Measurements from ENCODE around the gene GKN1.
A peak's percentile ranks its signal among the peaks of the same experiment; 100 is the strongest.
"Not testable (repeated sequence)": the region's sequence is repeated elsewhere in the genome, so short reads cannot be mapped to it uniquely, and the experiment has no call there.

Gene GKN1

GRCh38 chr2:68974251-68974650, at the start of gene GKN1:
Gene GKN1, plus strand, starts transcription at chr2:68974636. Its CDS starts 42 bp downstream, at chr2:68974678.
- no peak for DNase-seq

DNA sequence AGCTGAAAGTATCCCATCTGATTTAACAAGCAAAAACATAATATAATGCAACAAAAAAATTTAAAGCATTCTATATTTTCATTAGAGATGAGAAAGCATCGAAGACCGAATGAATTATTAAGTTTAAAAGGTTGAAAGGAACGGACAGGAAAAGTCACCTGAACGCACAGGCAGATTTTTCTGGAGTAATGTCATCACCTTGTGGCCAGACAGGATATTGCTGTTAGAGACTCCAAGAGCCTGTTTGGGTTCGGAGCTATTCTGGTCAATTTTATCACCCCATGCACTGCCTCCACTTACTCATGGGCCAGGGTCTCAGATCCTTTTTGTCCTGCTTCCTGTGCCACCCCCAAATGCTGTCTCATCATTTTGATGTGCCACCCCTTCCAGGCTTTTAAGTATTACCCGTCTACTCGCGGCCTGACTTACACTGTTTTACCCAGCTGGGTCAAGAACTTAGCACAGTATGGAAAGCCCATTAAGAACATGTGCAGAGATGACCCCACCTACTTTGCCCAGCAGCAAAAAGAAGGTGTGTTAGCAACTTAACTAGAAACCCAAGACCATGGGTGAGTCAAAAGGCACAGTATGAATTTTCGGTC, 49.0 kb upstream of the GKN1 start:
- no peak for DNase-seq

DNA sequence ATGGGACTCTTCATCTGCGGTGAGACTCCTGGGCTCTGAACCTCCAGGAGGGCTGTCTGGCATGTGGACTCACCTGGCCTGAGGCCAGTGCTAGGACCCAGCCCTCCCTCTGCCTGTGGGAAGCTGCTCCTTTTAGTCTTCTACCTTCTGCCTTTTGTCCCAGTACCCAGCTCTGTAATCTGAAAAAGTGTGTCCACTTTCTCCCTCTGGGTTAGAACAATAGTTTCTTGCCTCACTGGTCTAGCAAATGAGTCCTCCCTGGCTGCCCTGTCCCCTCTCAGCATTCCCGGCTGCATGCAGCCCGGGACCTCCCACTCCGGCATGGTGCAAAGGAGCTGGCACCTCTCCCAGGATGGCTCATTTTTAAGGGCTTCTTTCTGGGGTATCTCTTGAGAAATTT, 47.6 kb upstream of the GKN1 start:
- no peak for DNase-seq

DNA sequence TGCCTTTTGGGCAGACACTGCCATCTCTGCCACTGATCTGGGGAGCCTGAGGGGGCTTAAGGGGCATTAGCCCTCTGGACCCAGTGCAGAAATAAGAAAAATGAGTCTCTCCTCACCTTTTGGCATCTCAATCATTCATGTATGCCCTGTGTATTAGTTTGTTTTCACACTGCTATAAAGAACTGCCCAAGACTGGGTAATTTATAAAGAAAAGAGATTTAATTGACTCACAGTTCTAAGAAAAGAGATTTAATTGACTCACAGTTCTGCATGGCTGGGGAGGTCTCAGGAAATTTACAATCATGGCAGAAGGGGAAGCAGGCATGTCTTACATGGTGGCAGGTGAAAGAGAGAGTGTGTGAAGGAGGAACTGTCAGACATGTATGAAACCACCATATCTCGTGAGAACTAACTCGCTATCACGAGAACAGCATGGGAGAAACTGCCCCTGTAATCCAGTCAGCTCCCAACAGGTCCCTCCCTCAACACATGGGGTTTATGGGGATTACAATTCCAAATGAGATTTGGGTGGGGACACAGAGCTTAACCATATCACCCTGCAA, 43.2 kb upstream of the GKN1 start:
- DNase-seq, result no peak

DNA sequence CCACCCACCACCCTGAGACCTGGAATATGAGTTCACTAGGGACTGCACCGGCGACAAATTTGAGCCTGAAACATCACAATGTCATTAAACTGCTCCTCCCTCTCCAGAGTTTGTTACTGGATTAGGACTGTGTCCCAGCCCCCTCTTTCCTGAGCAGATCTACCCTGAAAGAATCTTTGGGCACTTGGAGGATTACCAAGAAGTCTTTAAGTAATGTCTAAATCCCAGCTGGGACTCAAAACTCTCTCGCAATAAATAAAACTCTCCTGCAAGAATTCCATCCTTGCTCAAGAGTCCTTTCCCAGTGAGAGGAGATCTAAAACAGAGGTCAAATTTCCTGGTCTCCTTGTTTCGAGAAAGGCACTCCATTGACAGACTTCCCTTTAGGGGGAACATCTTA, 42.6 kb upstream of the GKN1 start:
- no peak for DNase-seq

- no peak for DNase-seq
Observed at GRCh38 chr2:68932402-68932801, 42.0 kb upstream of the GKN1 start.

DNA sequence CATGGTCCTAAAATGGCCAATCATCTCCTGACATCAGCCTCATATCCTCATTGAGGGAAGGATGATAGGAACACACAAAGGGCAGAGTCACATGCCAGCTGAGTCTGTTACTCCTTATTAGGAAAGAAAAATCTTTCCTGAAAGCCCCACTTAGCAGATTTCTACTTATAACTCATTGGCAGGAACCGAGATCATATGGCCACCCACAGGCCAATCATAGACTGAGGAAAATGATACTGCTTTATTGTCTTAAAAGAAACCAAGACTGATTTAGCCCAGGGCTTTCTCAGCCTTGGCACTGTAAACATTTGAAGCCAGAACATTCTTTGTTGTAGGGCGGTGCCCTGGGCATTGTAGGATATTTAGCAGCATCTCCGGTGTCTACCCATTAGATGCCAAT, 40.4 kb upstream of the GKN1 start:
- no peak for DNase-seq

- DNase-seq, result no peak
Observed at GRCh38 chr2:68935471-68935870, 39.0 kb upstream of the GKN1 start.

GRCh38 chr2:68936427-68936826, 38.0 kb upstream of the GKN1 start:
- no peak for DNase-seq

- no peak for DNase-seq
Observed at GRCh38 chr2:68936889-68937288, 37.5 kb upstream of the GKN1 start.

DNA sequence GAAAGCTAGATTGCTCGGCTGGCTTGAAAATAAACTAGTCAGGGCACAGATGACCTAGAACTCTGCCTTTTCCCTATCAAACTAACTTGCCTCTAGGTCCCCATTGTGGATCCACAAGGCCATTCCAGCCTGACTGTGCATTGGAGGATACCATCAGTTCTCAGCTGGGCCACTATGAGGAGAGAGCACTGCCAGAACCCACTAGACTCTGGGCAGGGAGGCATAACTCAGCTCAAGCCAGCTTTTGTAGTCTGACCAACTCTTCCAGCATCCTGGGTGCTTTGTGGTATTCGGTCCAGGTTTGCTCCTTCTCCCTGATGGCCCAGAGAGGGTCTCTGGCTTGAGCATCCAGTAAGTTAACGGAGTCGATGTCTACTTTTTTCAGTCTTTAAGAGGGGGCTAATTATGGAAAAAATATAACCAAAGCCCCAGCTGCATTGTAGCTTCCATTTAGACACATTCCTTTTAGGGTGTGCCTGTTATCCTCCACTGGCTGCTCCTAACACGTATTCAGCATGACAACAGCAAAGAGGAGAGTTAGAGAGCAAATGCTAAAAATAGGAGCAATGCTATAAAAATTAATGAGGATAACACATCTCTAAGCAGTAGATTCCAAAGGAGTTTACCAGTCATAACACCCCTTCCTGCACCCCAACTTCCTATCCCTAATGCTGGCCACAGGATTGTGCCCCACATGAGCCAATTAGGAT, 36.9 kb upstream of the GKN1 start:
- no peak for DNase-seq

DNA sequence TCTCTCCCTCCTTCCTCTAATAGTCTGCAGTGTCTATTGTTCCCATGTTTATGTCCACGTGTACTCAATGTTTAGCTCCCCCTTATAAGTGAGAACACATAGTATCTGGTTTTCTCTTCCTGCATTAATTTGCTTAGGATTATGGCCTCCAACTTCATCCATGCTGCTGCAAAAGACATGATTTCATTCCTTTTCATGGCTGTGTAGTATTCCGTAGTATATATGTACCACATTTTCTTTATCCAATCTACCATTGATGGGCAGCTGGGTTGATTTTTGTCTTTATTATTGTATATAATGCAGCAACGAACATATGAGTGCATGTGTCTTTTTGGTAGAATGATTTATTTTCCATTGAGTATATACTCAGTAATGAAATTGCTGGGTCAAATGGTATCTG, 35.5 kb upstream of the GKN1 start:
- DNase-seq, result no peak

GRCh38 chr2:68939962-68940361, 34.5 kb upstream of the GKN1 start:
- no peak for DNase-seq

GRCh38 chr2:68940369-68940768, 34.1 kb upstream of the GKN1 start:
- DNase-seq, result no peak

- DNase-seq, result no peak
Observed at GRCh38 chr2:68942827-68943226, 31.6 kb upstream of the GKN1 start.

DNA sequence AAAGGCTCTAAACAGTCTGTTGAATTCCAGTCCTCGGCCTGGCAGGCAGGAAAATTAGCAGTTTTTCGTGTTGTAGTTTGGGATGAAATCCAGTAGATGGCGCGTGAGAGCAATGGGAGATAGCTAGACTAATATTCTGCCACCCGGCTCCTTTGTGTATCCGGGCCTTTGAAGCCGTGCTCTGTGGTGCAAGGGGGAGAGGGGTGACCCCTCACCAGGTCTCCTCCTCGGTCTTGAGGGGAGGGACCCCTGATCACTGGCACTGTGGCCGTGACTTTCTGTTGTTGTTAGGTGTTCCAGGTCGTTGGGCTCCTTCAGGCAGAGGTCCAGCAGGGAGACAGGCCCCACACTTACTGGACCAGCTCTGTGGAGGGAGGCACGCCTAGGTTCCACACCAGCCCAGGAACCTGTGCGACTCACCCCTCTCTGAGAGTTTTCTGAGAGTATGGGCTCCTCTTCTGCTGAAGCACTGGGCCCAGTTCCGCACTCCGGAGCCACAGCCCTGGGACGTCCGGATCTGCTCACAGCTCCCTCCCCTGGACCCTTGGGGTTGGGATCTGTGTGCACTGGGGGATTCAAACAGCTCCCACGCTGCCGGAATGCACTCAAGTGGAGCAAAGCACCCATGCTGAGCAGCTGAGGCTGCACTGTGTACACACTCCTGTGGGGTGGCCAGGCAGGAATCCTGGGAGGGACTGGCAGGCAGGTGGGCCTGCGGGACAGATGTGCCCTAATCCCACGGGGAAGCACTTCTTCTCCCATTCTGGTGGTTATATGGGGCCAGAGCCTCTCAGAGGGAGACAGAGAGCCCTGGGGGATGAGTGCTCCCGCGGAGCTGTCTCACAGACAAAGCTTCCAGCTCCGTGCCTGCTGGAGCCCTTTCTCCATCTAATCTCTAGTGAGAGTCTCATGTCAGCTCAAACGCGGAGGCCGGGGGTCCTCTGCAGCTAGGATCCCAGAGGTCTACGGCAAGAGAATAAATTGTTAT, 30.6 kb upstream of the GKN1 start:
- DNase-seq, result peak; percentile 80

DNA sequence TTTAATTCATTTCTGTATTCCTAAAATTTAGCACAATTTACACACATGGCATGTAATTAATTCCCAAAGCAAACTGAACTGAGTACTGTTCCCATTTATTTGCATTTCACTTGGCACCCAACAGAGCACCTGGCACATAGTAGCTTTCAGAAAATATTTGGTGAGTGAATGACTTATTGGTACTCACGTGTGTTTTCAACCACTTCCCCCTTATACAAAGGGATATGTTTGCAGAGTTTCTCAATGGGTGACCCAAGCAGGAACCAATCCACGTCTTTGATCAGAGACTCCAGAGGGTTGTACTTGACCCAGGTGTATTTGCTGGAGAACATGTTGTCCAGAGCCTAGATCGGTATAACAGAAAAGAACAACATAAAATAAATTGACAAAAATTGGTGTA, 28.3 kb upstream of the GKN1 start:
- no peak for DNase-seq

DNA sequence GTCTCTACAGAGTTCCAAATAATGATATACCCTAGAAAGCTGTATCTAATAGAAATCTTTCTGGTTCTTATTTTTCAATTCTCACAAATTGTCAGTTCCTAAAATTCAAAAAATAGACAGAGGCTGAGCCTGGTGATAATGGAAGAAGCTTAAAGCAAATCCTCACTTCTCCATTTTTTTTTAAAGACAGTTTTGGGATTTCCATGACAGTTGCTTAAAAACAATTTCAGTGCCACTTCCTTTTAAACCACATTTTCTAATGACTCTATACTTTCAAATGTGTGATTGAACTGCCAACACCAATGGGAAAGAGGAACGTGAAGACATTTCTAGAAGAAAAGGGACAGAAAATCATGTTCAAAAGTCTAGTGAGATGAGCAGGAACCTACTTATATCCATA, 25.7 kb upstream of the GKN1 start:
- no peak for DNase-seq

- DNase-seq, result no peak
Observed at GRCh38 chr2:68951899-68952298, 22.5 kb upstream of the GKN1 start.

DNA sequence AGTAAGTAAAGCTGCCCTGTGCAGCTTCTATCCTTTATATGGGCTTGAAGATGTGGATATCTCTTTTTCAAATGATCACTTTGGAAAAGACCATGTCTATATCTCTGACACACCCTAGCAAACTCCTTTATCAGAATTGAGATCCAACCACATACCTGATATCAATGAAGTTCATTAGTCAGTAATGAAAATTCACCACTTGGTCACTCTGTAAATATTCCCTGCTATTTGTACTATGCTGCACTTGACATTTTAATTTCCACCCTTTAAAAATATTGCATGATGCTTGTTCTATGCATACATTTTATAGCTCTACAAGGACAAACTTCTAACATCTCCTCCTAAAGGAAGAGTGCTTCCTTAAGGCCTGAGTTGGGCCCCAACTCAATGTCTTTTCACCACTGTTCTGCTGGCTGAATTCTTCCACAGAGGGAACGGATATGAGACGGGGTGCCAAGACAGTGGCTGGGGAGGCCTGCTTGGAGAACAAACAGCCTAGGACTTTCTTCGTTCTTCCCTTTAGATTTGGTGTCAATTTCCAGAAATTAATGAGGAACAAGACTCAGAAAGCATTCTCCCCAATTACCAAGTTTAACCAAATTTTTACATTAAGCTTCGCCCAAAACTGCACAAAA, 21.4 kb upstream of the GKN1 start, which contains the start of gene GKN2:
TSS of gene GKN2 (minus strand) at position 7 of the 635 bp plus-strand sequence. CDS start 32 bp downstream, outside the sequence.
- DNase-seq, result no peak

DNA sequence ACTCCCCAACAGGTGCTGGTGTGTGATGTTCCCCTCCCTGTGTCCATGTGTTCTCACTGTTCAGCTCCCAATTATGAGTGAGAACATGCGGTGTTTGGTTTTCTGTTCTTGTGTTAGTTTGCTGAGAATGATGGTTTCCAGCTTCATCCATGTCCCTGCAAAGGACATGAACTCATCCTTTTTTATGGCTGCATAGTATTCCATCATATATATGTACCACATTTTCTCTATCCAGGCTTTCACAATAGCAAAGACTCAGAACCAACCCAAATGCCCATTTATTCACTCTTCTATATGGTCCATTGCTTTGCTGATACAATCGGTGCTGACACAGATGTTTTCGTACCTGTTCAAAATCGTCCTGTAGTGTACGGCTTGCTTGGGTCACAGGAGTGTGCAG, 19.0 kb upstream of the GKN1 start:
- DNase-seq, result not testable (repeated sequence)

DNA sequence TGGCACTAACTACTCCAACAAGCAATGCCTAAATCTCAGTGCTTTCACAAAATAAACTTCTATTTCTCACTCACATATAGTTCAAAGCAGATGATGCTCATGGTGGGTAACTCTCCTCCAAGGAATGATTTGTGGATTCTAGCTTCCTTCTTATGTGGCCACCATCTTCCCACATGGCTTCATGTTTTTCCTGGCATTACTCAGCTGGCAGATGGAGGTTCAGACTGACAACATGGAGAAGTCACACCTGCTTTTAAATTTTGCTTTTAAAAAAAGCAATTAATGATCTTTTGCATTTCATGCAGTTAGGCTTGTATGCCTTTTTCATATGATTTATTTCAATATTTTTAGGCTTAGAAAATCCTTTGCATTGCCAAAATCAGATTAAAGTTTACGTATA, 15.4 kb upstream of the GKN1 start:
- no peak for DNase-seq

GRCh38 chr2:68961380-68961779, 13.1 kb upstream of the GKN1 start:
- DNase-seq, result no peak

Measured in right forelimb (tissue), 1 donor.